Keratinocyte (primary cell): ENCODE results near the gene MLLT6.

Experiments
- CTCF ChIP-seq, 3 experiments: IDR thresholded peaks in 1 of 3; conservative IDR thresholded peaks in 1 of 3; optimal IDR thresholded peaks in 1 of 3; 2 replicates in 2 of 3; 3 replicates in 1 of 3; pipeline versions ENCODE3 to v1.5.1; 2011; ENCODE audit warnings: low read length in 3 of 3, mild to moderate bottlenecking in 3 of 3, moderate library complexity in 2 of 3, control low read depth in 1 of 3, inconsistent platforms in 1 of 3; ENCODE audit not compliant: insufficient read depth in 2 of 3; ENCODE audit errors: extremely low read depth in 1 of 3
- EZH2 ChIP-seq: IDR thresholded peaks from one replicate; pipeline ENCODE4 v1.6.1; 2012; ENCODE audit warnings: inconsistent platforms, mild to moderate bottlenecking, low read length, moderate library complexity

- no peak for TF ChIP-seq CTCF (optimal IDR thresholded peaks at IDR 0.05 in 1 of 3, IDR thresholded peaks at IDR 0.05 in 1 of 3, conservative IDR thresholded peaks at IDR 0.05 in 1 of 3; ENCODE audit: extremely low read depth in 1 of 3, insufficient read depth in 2 of 3, low read length in 3 of 3)
- TF ChIP-seq EZH2, result no peak
These were observed 33.6 kb downstream of the MLLT6 start for GRCh38 chr17:38738686-38739085.
